PC-3 (cell line): Measurements from ENCODE around the gene PRKACA. TPM values are rescaled to one million over a fixed set of nuclear protein-coding genes. Genes with fewer than 3 reads are reported as not detected.

Source experiments
- ATAC-seq: fragments of 200-7000 bp; cut with Tn5 transposase; 2 replicates; pipeline ENCODE4 v1.9.1; 2020; ENCODE audit warnings: mild to moderate bottlenecking, moderate library complexity
- BruUV-seq: library from RNA; stranded (reverse); fragments of 400-500 nt; replicated peaks from 2 replicates; lab custom pipeline; 2021; lab: Mats Ljungman, UMichigan
- CTCF ChIA-PET: fragments of 300-600 bp; sonication (Branson Sonifier 250); formaldehyde crosslinking; loops from one replicate; lab custom pipeline; 2022; ENCODE audit warnings: antibody characterized with exemption; lab: Charles Lee
- POLR2A ChIA-PET: fragments of 300-600 bp; sonication (Branson Sonifier 250); formaldehyde crosslinking; loops from one replicate; lab custom pipeline; 2022; ENCODE audit warnings: antibody characterized with exemption; ENCODE audit not compliant: unreplicated experiment; lab: Charles Lee
- DNase-seq: peaks from one replicate; pipeline ENCODE4 v3.0.0-alpha.2; 2015
- H2AFZ ChIP-seq: fragments of 300-600 bp; sonication (generic); 2 replicates; pipeline ENCODE4 v1.6.0; 2016; ENCODE audit warnings: antibody characterized with exemption, low read length
- H3F3A ChIP-seq: fragments of 300-600 bp; sonication (generic); one replicate; pipeline ENCODE4 v1.6.0; 2017; ENCODE audit warnings: antibody characterized with exemption, low read length, control low read depth, mild to moderate bottlenecking; ENCODE audit not compliant: unreplicated experiment
- H3K27ac ChIP-seq: fragments of 300-600 bp; sonication (generic); 2 replicates; pipeline ENCODE4 v1.5.1; 2016; ENCODE audit warnings: mild to moderate bottlenecking, low read length
- H3K27me3 ChIP-seq: fragments of 300-600 bp; sonication (generic); 2 replicates; pipeline ENCODE4 v1.6.1; 2016; ENCODE audit warnings: low read length, mixed read lengths
- H3K36me3 ChIP-seq: fragments of 300-600 bp; sonication (generic); 2 replicates; pipeline ENCODE4 v1.6.1; 2016; ENCODE audit warnings: low read depth, mixed run types, low read length, mixed read lengths
- H3K4me1 ChIP-seq: fragments of 300-600 bp; sonication (generic); 2 replicates; pipeline ENCODE4 v1.5.1; 2016; ENCODE audit warnings: low read length; ENCODE audit not compliant: insufficient read depth
- H3K4me2 ChIP-seq: fragments of 300-600 bp; sonication (generic); 2 replicates; pipeline ENCODE4 v1.6.0; 2016; ENCODE audit warnings: low read length
- H3K4me3 ChIP-seq: fragments of 300-600 bp; sonication (generic); 2 replicates; pipeline ENCODE4 v1.5.1; 2016; ENCODE audit warnings: mild to moderate bottlenecking, low read length, mixed read lengths
- H3K79me2 ChIP-seq: fragments of 300-600 bp; sonication (generic); 2 replicates; pipeline ENCODE4 v1.6.1; 2017; ENCODE audit warnings: low read length, mixed read lengths
- H3K9ac ChIP-seq: fragments of 300-600 bp; sonication (generic); 2 replicates; pipeline ENCODE4 v1.6.0; 2016; ENCODE audit warnings: mild to moderate bottlenecking, low read length
- H3K9me2 ChIP-seq: fragments of 300-600 bp; sonication (generic); replicated peaks from 2 replicates; pipeline ENCODE4 v1.6.1; 2016; ENCODE audit warnings: mixed run types, low read length, mixed read lengths
- H3K9me3 ChIP-seq: fragments of 300-600 bp; sonication (generic); 2 replicates; pipeline ENCODE4 v1.6.1; 2016; ENCODE audit warnings: low read length, mixed read lengths
- H4K20me1 ChIP-seq: fragments of 300-600 bp; sonication (generic); 2 replicates; pipeline ENCODE4 v1.6.1; 2016; ENCODE audit warnings: low read length, mixed read lengths
- EZH2 ChIP-seq: fragments of 300-600 bp; sonication (generic); IDR thresholded peaks from one replicate; pipeline ENCODE4 v1.6.1; 2017; ENCODE audit warnings: antibody characterized with exemption, mild to moderate bottlenecking, low read length; ENCODE audit not compliant: unreplicated experiment
- EZH2phosphoT487 ChIP-seq: fragments of 300-600 bp; sonication (generic); IDR thresholded peaks from 2 replicates; pipeline ENCODE4 v1.6.1; 2018; ENCODE audit warnings: mild to moderate bottlenecking, antibody characterized with exemption, low read length, borderline replicate concordance
- intact Hi-C: fragments of 100-400 bp; cut with micrococcal nuclease; formaldehyde crosslinking; loops from 2 replicates; pipeline ENCODE4 v1.9.0; 2023
- total RNA-seq: library from RNA; depleted of rRNA; stranded (reverse); fragments of >200 nt; gene quantifications from 2 replicates; pipeline ENCODE4 v1.2.3, GENCODE V29; 2014
- TF ChIP-seq, protein P1 (sequence below): fragments of 300-600 bp; sonication (generic); conservative IDR thresholded peaks from 2 replicates; pipeline ENCODE4 v1.5.1; 2017; ENCODE audit warnings: antibody characterized with exemption, low read depth, mild to moderate bottlenecking, low read length

Gene PRKACA
- total RNA-seq, 1 experiment from 2014 or later = 50.2 TPM

DNA sequence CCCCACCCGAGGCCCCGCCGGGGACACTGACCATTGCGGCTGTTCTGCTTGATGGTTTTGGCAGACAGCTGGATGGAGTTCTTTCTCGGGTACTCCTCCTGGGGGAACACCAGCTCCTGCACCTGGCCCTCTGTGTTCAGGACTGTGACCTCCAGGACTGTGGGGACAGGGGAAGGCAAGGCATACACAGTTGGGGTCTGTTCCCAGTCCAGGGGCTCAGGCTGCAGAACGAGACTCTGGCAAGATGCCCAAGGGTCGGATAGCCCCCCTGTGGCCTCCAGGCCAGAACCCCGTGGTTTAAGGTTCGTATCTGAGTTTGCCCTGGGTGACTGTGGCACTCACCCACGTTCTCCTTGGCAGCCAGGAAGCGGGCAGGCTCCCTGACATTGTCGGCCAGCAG is 41.5 kb upstream of the PRKACA start:
- ATAC-seq (no peak), DNase-seq (no peak)
- Histone ChIP-seq H3K4me3 (no peak overlapping the region), H3K4me2 (no peak overlapping the region), H2AFZ (no peak overlapping the region), H3K9me2 (no peaks in the 10 kb centered on the region), H3K27ac (no peak overlapping the region), H3K79me2 (no peaks in the 10 kb centered on the region), H3F3A (no peaks in the 10 kb centered on the region), H3K9ac (no peak overlapping the region), H4K20me1 (no peaks in the 10 kb centered on the region), H3K36me3 (peaks cover 14% of the 10 kb centered on the region), H3K4me1 (no peaks in the 10 kb centered on the region), H3K9me3 (no peaks in the 10 kb centered on the region), H3K27me3 (no peaks in the 10 kb centered on the region)
- TF ChIP-seq, protein P1, sequence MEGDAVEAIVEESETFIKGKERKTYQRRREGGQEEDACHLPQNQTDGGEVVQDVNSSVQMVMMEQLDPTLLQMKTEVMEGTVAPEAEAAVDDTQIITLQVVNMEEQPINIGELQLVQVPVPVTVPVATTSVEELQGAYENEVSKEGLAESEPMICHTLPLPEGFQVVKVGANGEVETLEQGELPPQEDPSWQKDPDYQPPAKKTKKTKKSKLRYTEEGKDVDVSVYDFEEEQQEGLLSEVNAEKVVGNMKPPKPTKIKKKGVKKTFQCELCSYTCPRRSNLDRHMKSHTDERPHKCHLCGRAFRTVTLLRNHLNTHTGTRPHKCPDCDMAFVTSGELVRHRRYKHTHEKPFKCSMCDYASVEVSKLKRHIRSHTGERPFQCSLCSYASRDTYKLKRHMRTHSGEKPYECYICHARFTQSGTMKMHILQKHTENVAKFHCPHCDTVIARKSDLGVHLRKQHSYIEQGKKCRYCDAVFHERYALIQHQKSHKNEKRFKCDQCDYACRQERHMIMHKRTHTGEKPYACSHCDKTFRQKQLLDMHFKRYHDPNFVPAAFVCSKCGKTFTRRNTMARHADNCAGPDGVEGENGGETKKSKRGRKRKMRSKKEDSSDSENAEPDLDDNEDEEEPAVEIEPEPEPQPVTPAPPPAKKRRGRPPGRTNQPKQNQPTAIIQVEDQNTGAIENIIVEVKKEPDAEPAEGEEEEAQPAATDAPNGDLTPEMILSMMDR = no peak
- TF ChIP-seq EZH2 = no peak
- no peak for TF ChIP-seq EZH2phosphoT487
- no TSS peak for BruUV-seq
- POLR2A ChIA-PET = no interaction called here
- intact Hi-C loops = no loop called here
- CTCF ChIA-PET = no interaction called here

DNA sequence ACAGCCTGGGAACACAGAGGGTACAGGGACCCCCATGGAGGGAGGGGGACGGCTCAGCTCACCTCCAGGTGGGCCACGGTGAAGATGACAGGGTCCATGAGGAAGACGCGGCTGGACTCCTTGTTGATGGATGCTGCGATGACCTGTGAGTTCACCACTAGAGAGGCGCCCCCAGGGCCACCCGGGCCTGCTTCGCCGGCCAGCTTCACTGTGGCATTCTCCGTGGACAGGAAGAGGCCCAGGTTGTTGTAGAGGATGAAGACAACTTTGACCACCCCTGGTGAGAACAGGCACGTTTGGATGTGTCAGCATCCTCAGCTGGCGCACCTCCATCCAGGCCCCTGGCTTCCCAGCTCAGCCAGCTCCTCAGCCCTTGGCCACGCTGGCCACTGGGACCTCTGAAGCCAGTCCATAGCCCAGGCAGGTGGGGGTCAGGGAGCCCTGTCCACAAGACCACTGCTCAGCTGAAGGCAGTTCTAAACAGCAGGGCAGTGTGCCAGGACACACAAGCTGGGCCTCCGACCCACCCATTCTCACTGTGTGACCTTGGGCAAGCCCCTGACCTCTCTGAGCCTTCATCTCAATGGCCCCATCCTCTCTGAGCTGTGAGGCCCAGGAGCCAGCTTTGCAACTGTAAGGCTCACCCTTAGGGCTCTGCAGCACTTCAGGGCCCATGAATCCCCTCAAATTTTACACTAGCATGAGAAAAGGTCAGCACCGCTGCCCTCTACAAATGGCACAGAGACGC is 40.9 kb upstream of the PRKACA start:
- Histone ChIP-seq H3K4me2 (no peak overlapping the region), H4K20me1 (no peaks in the 10 kb centered on the region), H3K9me2 (no peaks in the 10 kb centered on the region), H3K27ac (no peak overlapping the region), H3K79me2 (no peaks in the 10 kb centered on the region), H2AFZ (no peak overlapping the region), H3F3A (no peaks in the 10 kb centered on the region), H3K36me3 (peaks cover 14% of the 10 kb centered on the region), H3K9me3 (no peaks in the 10 kb centered on the region), H3K4me3 (no peak overlapping the region), H3K27me3 (no peaks in the 10 kb centered on the region), H3K4me1 (no peaks in the 10 kb centered on the region), H3K9ac (no peak overlapping the region)
- BruUV-seq = no TSS peak
- TF ChIP-seq EZH2phosphoT487 (no peak), EZH2 (no peak)
- TF ChIP-seq, protein P1 = no peak
- intact Hi-C loops = no loop called here
- ATAC-seq = no peak
- POLR2A ChIA-PET = no interaction called here
- no peak for DNase-seq
- CTCF ChIA-PET = no interaction called here

DNA sequence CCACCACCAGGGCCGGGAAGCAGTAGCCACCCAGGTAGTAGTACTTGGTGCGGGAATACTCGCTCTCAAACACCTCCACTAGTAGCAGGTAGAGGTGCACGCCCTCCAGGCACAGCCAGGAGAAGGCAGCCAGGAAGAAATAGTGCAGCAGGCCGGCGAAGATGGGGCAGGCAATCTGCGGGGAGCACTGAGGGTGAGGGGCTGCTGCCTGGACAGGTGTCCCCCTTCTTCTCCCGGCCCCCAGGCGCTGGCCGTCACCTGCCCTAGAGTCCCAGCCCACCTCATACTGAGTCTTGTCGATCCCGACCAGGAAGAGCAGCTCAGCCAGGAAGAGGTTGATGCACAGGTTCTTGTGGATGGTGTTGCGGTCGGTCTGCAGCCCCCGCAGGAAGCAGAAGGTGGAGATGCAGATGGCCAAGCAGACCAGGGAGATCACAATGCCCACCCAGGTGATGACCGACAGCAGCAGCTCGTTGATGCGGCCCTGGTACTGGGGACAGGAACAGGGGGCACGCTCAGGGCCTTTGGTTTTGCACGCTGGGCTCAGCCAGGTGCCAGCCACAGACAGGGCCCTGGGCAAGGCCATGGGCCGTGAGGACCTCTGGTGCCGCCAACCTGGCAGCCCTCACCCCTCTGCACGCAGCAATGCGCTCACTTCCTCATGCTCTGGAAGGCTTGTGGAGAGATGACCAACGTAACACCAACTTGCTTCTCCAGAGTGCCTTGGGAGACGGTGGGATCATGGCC is 39.6 kb upstream of the PRKACA start:
- H3K4me3 ChIP-seq = no peak overlapping the region
- ChIA-PET CTCF (no interaction called here), POLR2A (no interaction called here)
- no peaks in the 10 kb centered on the region for H4K20me1 ChIP-seq
- peaks cover 14% of the 10 kb centered on the region for H3K36me3 ChIP-seq
- no peaks in the 10 kb centered on the region for H3K4me1 ChIP-seq
- BruUV-seq = TSS peak; percentile 16
- TF ChIP-seq, protein P1 = no peak
- TF ChIP-seq EZH2 = no peak
- no peak for TF ChIP-seq EZH2phosphoT487
- H3K27ac ChIP-seq = no peak overlapping the region
- no peak for DNase-seq
- intact Hi-C loops = no loop called here
- ATAC-seq = no peak
- no peaks in the 10 kb centered on the region for H3K9me2 ChIP-seq
- H3K9ac ChIP-seq = no peak overlapping the region
- no peaks in the 10 kb centered on the region for H3K27me3 ChIP-seq
- H3K4me2 ChIP-seq = no peak overlapping the region
- no peak overlapping the region for H2AFZ ChIP-seq
- H3F3A ChIP-seq = no peaks in the 10 kb centered on the region
- no peaks in the 10 kb centered on the region for H3K79me2 ChIP-seq
- no peaks in the 10 kb centered on the region for H3K9me3 ChIP-seq
